Thyroid gland (tissue), 4 donors: ENCODE data around the gene PET117. TPM values are rescaled to one million over a fixed set of nuclear protein-coding genes. Genes with fewer than 3 reads are reported as not detected.
A peak's percentile ranks its signal among the peaks of the same experiment; 100 is the strongest.

Experiments used
- DNase-seq, 2 donors: peaks; one replicate each; pipeline ENCODE4 v3.0.0-alpha.2; 2019
- H3K27ac ChIP-seq, 3 donors: fragments of 200-600 bp; sonication (generic); 1 replicate in 2 of 3; 2 replicates in 1 of 3; pipeline ENCODE4 v1.5.1; 2016 to 2019; ENCODE audit warnings: mild to moderate bottlenecking in 1 of 3, moderate library complexity in 1 of 3
- H3K27me3 ChIP-seq: fragments of 200-600 bp; sonication (generic); one replicate; pipeline ENCODE4 v1.5.1; 2019
- H3K36me3 ChIP-seq, 2 donors: fragments of 200-600 bp; sonication (generic); one replicate each; pipeline ENCODE4 v1.5.1; 2016 to 2019
- H3K4me1 ChIP-seq, 2 donors: fragments of 200-600 bp; sonication (generic); one replicate each; pipeline ENCODE4 v1.5.1; 2017 to 2019
- H3K4me3 ChIP-seq, 3 donors: fragments of 200-600 bp; sonication (generic); replicated peaks in 1 of 3; 1 replicate in 2 of 3; 2 replicates in 1 of 3; pipeline ENCODE4 v1.5.1; 2016; ENCODE audit warnings: mild to moderate bottlenecking in 1 of 3
- H3K9me3 ChIP-seq: fragments of 200-600 bp; sonication (generic); one replicate; pipeline ENCODE4 v1.5.1; 2017
- CTCF ChIP-seq, 6 experiments: fragments of 200-600 bp in 3 of 6; fragments of 450-650 bp in 3 of 6; sonication (generic) in 3 of 6; IDR thresholded peaks; one replicate each; pipeline ENCODE4 v1.5.1; 2016 to 2019; ENCODE audit warnings: antibody characterized with exemption in 6 of 6, mild to moderate bottlenecking in 2 of 6, inconsistent platforms in 1 of 6, moderate library complexity in 1 of 6
- POLR2A ChIP-seq, 2 donors: fragments of 450-650 bp; IDR thresholded peaks; one replicate each; pipeline ENCODE4 v1.6.1; 2017; ENCODE audit warnings: antibody characterized with exemption in 2 of 2, mild to moderate bottlenecking in 2 of 2, moderate library complexity in 1 of 2
- WGBS, 2 donors: methylation state at CpG; one replicate each; pipeline ENCODE4 v1.1.5; 2017; 5-methylcytosine and 5-hydroxymethylcytosine counted together
- intact Hi-C: fragments of 100-400 bp; cut with DNase I; formaldehyde crosslinking; loops from one replicate; pipeline ENCODE4 v1.15.1; 2023
- total RNA-seq, 4 donors: library from RNA; depleted of rRNA; stranded (reverse); fragments of >200 nt; gene quantifications; one replicate each; pipeline ENCODE4 v1.2.3, GENCODE V29; 2016

The PET117 gene
- total RNA-seq, 4 donors from 2014 or later = 9.8 to 21.1 (median 19.7) TPM

- H3K27me3 ChIP-seq = no peaks in the 10 kb centered on the region
- H3K27ac ChIP-seq = peak overlapping the region in 1 of 3 donors; percentile 94
- H3K4me1 ChIP-seq = peaks cover 15 to 21% of the 10 kb centered on the region in 2 donors
- no peaks in the 10 kb centered on the region for H3K9me3 ChIP-seq
- no peak for DNase-seq
- TF ChIP-seq POLR2A (IDR thresholded peaks at IDR 0.05) (no peak), CTCF (IDR thresholded peaks at IDR 0.05) (no peak)
- H3K36me3 ChIP-seq = peaks cover 0 to 9% of the 10 kb centered on the region in 2 donors
- H3K4me3 ChIP-seq = peak overlapping the region; percentile 91 to 98 (median 92)
- 35 to 39% methylated on average over 7 of the region's 7 CpGs for WGBS, 2 donors
- intact Hi-C loops = no loop called here
Measured at GRCh38 chr20:18138639-18139583, 1.2 kb downstream of the PET117 start.

GRCh38 chr20:18139832-18140231 lies 2.2 kb downstream of the PET117 start:
- intact Hi-C loops = loop anchor here (10.0 kb wide), 1 partner anchor 135 kb away; no protein-coding TSS in a partner anchor
- H3K27me3 ChIP-seq = no peaks in the 10 kb centered on the region
- H3K4me3 ChIP-seq = no peak overlapping the region
- no peak for TF ChIP-seq POLR2A (IDR thresholded peaks at IDR 0.05)
- no peak for TF ChIP-seq CTCF (IDR thresholded peaks at IDR 0.05)
- peaks cover 0 to 9% of the 10 kb centered on the region in 2 donors for H3K36me3 ChIP-seq
- H3K4me1 ChIP-seq = peaks cover 11 to 14% of the 10 kb centered on the region in 2 donors
- 88% methylated on average over 2 of the region's 2 CpGs for WGBS, 2 donors
- no peaks in the 10 kb centered on the region for H3K9me3 ChIP-seq
- H3K27ac ChIP-seq = no peak overlapping the region
- no peak for DNase-seq

GRCh38 chr20:18144541-18145099 lies 7.0 kb downstream of the PET117 start:
- peaks cover 0 to 6% of the 10 kb centered on the region in 2 donors for H3K4me1 ChIP-seq
- WGBS, 2 donors = 93 to 100% methylated on average over 1 of the region's 1 CpG
- H3K36me3 ChIP-seq = peaks cover 0 to 9% of the 10 kb centered on the region in 2 donors
- H3K27me3 ChIP-seq = no peaks in the 10 kb centered on the region
- intact Hi-C loops = loop anchor here (10.0 kb wide), 1 partner anchor 130 kb away; no protein-coding TSS in a partner anchor
- no peak overlapping the region for H3K4me3 ChIP-seq
- TF ChIP-seq CTCF (IDR thresholded peaks at IDR 0.05) (no peak), POLR2A (IDR thresholded peaks at IDR 0.05) (no peak)
- no peaks in the 10 kb centered on the region for H3K9me3 ChIP-seq
- no peak for DNase-seq
- no peak overlapping the region for H3K27ac ChIP-seq

- H3K4me1 ChIP-seq = no peaks in the 10 kb centered on the region
- H3K4me3 ChIP-seq = no peak overlapping the region
- 96 to 97% methylated on average over 9 of the region's 9 CpGs for WGBS, 2 donors
- intact Hi-C loops = no loop called here
- TF ChIP-seq CTCF (IDR thresholded peaks at IDR 0.05) (no peak), POLR2A (IDR thresholded peaks at IDR 0.05) (no peak)
- H3K36me3 ChIP-seq = peaks cover 10 to 11% of the 10 kb centered on the region in 2 donors
- no peak overlapping the region for H3K27ac ChIP-seq
- no peaks in the 10 kb centered on the region for H3K27me3 ChIP-seq
- no peak for DNase-seq
- H3K9me3 ChIP-seq = no peaks in the 10 kb centered on the region
Measured at GRCh38 chr20:18154342-18154741, 16.7 kb downstream of the PET117 start.

- no peak for TF ChIP-seq POLR2A (IDR thresholded peaks at IDR 0.05)
- no peak for TF ChIP-seq CTCF (IDR thresholded peaks at IDR 0.05)
- H3K9me3 ChIP-seq = no peaks in the 10 kb centered on the region
- H3K27me3 ChIP-seq = no peaks in the 10 kb centered on the region
- intact Hi-C loops = no loop called here
- no peak for DNase-seq
- 96 to 97% methylated on average over 4 of the region's 4 CpGs for WGBS, 2 donors
- peaks cover 4 to 19% of the 10 kb centered on the region in 2 donors for H3K36me3 ChIP-seq
- H3K27ac ChIP-seq = no peak overlapping the region
- H3K4me1 ChIP-seq = no peaks in the 10 kb centered on the region
- no peak overlapping the region for H3K4me3 ChIP-seq
Measured at GRCh38 chr20:18156045-18156444, 18.4 kb downstream of the PET117 start.
